ENCODE results near the gene IFIT1.
"Not testable (repeated sequence)": the region's sequence is repeated elsewhere in the genome, so short reads cannot be mapped to it uniquely, and the experiment has no call there.

Gene IFIT1

DNA sequence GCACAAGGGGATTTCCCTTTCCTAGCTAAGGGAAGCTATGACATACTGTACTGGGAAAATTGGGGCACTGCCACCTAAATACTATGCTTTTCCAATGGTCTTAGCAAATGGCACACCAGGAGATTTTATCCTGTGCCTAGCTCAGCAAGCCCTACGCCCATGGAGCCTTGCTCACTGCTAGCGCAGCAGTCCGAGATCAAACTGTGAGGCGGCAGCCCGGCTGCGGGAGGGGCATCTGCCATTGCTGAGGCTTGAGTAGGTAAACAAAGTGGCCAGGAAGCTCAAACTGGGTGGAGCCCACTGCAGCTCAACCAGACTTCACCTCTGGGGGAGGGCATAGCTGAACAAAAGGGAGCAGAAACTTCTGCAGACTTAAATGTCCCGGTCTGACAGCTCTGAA is 52.4 kb downstream of the IFIT1 start:
- not testable (repeated sequence) for DNase-seq

DNA sequence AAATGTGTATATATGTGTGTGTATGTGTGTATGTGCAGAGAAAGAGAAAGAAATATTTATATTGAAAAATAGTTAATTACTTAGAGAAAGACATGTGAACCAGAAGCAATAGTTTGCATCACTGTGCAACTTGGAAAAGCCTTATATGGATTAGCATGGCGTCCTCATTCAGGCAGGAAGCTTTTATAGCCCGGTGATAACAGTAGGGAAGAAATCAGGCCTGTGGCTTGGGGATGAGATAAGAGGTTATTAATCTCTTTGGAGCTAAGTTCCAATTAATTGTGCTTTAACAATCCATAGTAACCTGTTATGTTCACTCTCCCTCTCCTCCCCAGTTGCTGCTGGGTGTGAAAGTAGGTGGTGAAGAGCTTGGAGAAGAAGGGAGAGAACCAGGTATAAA is 58.5 kb downstream of the IFIT1 start:
- DNase-seq, result no peak

DNA sequence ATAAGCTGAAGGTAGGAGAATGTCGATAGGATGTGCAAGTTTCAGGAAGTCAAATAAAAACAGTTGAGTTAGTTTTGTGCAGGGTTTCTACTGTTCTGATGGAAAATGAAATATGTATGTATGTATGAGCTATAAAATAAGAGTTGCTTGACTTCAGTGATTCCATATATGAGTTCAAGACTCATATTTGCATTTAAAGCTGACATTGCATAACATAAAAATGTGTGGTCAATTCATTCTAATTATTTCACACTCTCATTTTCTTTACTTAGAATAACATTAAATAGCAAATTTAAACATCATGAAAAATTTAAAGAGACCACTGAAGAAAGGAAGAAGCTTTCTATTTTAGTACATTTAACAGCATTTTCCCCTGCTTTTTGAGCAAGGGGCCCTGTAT is 59.8 kb downstream of the IFIT1 start:
- DNase-seq, result no peak

DNA sequence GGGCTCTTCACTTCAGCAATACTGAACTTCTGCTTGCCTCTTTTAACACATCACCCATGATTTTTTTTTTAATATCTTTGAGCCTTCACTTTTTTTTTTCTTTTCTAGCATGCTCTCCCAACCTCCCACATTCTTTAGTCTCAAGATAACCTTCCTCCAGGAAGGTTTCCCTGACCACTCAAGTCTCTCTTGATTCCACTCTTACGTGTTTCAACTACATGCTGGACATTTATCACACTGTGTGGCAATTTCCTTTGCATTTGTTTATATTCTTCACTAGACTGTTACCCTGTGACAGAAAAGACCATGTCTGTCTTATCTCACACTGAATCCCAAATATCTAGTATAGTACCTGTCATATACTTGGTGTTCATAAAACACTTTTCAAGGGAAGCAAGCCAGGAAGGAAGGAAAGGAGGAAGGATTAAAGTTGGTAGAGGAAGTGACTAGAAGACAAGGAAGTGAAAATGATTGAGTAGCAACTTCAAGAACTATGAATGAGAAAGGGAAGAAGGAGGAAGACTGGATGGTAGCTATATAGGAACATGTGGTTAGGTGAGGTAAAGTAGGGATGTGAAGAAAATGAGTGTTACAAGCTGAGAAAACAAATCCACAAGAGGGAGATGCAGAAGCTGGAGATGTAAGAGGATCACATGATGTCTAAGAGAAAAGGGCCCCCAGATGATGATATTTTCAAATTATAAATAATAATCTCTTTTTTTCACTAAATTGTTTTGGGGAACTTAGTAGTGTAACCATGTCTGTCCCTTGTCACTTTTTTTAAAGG is 62.3 kb downstream of the IFIT1 start:
- DNase-seq, result no peak

All from stimulated activated CD4-positive, alpha-beta T cell treated with anti-CD3 and anti-CD28 coated beads, Interleukin-12 subunit alpha, Interleukin-12 subunit beta, amount 100 ng/mL, for 4 hours (primary cell).